K562 (cell line): Measurements from ENCODE around the gene PPP1R14B. TPM values are rescaled to one million over a fixed set of nuclear protein-coding genes. Genes with fewer than 3 reads are reported as not detected.
A peak's percentile ranks its signal among the peaks of the same experiment; 100 is the strongest.

Source experiments
- BCLAF1 ChIP-seq, 2 experiments: fragments of 450-650 bp in 1 of 2; IDR thresholded peaks; 2 replicates each; pipeline ENCODE4 v1.6.1; 2011 to 2017; ENCODE audit warnings: low read depth in 2 of 2, antibody characterized with exemption in 1 of 2, borderline replicate concordance in 1 of 2, low read length in 1 of 2, mild to moderate bottlenecking in 1 of 2, mixed read lengths in 1 of 2; ENCODE audit not compliant: control insufficient read depth in 1 of 2
- BHLHE40 ChIP-seq: IDR thresholded peaks from 2 replicates; pipeline ENCODE4 v1.6.1; 2011; ENCODE audit warnings: low read length, improper control_type of control experiment
- HDAC1 ChIP-seq, 2 experiments: fragments of 450-650 bp; IDR thresholded peaks; 2 replicates each; pipeline ENCODE4 v1.6.1; 2016 to 2017; ENCODE audit warnings: inconsistent platforms in 1 of 2, mild to moderate bottlenecking in 1 of 2, moderate library complexity in 1 of 2
- ID3 ChIP-seq, 2 experiments: fragments of 250-450 bp in 1 of 2; fragments of 450-650 bp in 1 of 2; sonication (Bioruptor Pico) in 1 of 2; IDR thresholded peaks; 2 replicates each; pipeline versions ENCODE4 v1.6.1 to v1.8.0; 2016 to 2021; ENCODE audit warnings: mild to moderate bottlenecking in 2 of 2, moderate library complexity in 2 of 2, missing compliant biosample characterization in 1 of 2, missing genetic modification characterization in 1 of 2
- MEF2D ChIP-seq: conservative IDR thresholded peaks from 2 replicates; pipeline ENCODE4 v1.6.1; 2016; ENCODE audit warnings: low read depth, missing genetic modification characterization, missing compliant biosample characterization
- OTX1 ChIP-seq: fragments of 450-650 bp; formaldehyde crosslinking; IDR thresholded peaks from 2 replicates; pipeline ENCODE4 v1.4.0; 2022; ENCODE audit warnings: mild to moderate bottlenecking
- ZBTB33 ChIP-seq: sonication (generic); formaldehyde crosslinking; IDR thresholded peaks from 2 replicates; pipeline ENCODE4 v1.8.1; 2023; ENCODE audit warnings: mild to moderate bottlenecking, missing genetic modification reagents
- polyA plus RNA-seq, 8 experiments: library from polyadenylated mRNA; depleted of rRNA in 4 of 8; stranded (reverse) in 5 of 8; unstranded in 3 of 8; fragments of >200 nt; fragmentation: Nextera tagmentation in 2 of 8; fragmentation: Illumina TruSeq in 1 of 8; extraction: Ambion mirVana in 2 of 8; extraction: Trizol in 1 of 8; gene quantifications; 2 replicates each; pipeline versions ENCODE4 v1.2.1 to v1.2.3, GENCODE V29; 2011 to 2014; ENCODE audit warnings: inconsistent platforms in 1 of 8, missing spikeins in 1 of 8
- total RNA-seq, 7 experiments: library from RNA; depleted of rRNA in 6 of 7; stranded (reverse); fragments of >200 nt in 6 of 7; fragmentation: Illumina TruSeq in 2 of 7; extraction: Trizol in 2 of 7; gene quantifications; 2 replicates each; pipeline versions ENCODE4 v1.2.1 to v1.2.3, GENCODE V29; 2011 to 2021; ENCODE audit warnings: low replicate concordance in 1 of 7
- TF ChIP-seq, protein P1 (sequence below): sonication (generic); formaldehyde crosslinking; IDR thresholded peaks from 2 replicates; pipeline ENCODE4 v1.8.0; 2022; ENCODE audit warnings: mild to moderate bottlenecking, missing genetic modification reagents
- TF ChIP-seq, protein P2 (sequence below): fragments of 250-450 bp; sonication (Bioruptor Pico); IDR thresholded peaks from 2 replicates; pipeline ENCODE4 v1.4.0; 2020; ENCODE audit warnings: mild to moderate bottlenecking
- TF ChIP-seq, protein P3 (sequence below): fragments of 450-650 bp; IDR thresholded peaks from 2 replicates; pipeline ENCODE4 v1.6.1; 2014; ENCODE audit warnings: low read depth, mild to moderate bottlenecking, moderate library complexity, borderline replicate concordance

Gene PPP1R14B
- total and polyA plus RNA-seq, 9 of the 15 experiments (the other 6 are each of a cell fraction or from before 2014, with no cell fraction given), result 7.7 to 566 (median 212) TPM

GRCh38 chr11:64246871-64247728, at the start of gene PPP1R14B (continued):
- TF ChIP-seq, protein P1, sequence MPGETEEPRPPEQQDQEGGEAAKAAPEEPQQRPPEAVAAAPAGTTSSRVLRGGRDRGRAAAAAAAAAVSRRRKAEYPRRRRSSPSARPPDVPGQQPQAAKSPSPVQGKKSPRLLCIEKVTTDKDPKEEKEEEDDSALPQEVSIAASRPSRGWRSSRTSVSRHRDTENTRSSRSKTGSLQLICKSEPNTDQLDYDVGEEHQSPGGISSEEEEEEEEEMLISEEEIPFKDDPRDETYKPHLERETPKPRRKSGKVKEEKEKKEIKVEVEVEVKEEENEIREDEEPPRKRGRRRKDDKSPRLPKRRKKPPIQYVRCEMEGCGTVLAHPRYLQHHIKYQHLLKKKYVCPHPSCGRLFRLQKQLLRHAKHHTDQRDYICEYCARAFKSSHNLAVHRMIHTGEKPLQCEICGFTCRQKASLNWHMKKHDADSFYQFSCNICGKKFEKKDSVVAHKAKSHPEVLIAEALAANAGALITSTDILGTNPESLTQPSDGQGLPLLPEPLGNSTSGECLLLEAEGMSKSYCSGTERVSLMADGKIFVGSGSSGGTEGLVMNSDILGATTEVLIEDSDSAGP (CRISPR knock-in tag), result peak; percentile 98
- TF ChIP-seq, protein P2, sequence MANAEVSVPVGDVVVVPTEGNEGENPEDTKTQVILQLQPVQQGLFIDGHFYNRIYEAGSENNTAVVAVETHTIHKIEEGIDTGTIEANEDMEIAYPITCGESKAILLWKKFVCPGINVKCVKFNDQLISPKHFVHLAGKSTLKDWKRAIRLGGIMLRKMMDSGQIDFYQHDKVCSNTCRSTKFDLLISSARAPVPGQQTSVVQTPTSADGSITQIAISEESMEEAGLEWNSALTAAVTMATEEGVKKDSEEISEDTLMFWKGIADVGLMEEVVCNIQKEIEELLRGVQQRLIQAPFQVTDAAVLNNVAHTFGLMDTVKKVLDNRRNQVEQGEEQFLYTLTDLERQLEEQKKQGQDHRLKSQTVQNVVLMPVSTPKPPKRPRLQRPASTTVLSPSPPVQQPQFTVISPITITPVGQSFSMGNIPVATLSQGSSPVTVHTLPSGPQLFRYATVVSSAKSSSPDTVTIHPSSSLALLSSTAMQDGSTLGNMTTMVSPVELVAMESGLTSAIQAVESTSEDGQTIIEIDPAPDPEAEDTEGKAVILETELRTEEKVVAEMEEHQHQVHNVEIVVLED, result 0 out of 2 replicates have a peak, but pooled peaks have one; percentile 28
- TF ChIP-seq ID3 (CRISPR knock-in tag; IDR thresholded peaks at IDR 0.05) (no peak), ID3 (tag; IDR thresholded peaks at IDR 0.05) (0 out of 2 replicates have a peak, but pooled peaks have one; percentile 70), MEF2D (tag) (no peak), OTX1 (no peak), ZBTB33 (CRISPR knock-in tag) (peak; percentile 42; the same call in 1 of the 2 replicates), HDAC1 (IDR thresholded peaks at IDR 0.05) (peak in 1 of 2 experiments; percentile 96; a peak in 2 of 4 replicates), BCLAF1 (IDR thresholded peaks at IDR 0.05; ENCODE audit: borderline replicate concordance in 1 of 2, control insufficient read depth in 1 of 2, low read depth in 2 of 2, low read length in 1 of 2) (peak in 1 of 2 experiments; percentile 76; a peak in 1 of 4 replicates), BHLHE40 (0 out of 2 replicates have a peak, but pooled peaks have one; percentile 19)
- TF ChIP-seq, protein P3, sequence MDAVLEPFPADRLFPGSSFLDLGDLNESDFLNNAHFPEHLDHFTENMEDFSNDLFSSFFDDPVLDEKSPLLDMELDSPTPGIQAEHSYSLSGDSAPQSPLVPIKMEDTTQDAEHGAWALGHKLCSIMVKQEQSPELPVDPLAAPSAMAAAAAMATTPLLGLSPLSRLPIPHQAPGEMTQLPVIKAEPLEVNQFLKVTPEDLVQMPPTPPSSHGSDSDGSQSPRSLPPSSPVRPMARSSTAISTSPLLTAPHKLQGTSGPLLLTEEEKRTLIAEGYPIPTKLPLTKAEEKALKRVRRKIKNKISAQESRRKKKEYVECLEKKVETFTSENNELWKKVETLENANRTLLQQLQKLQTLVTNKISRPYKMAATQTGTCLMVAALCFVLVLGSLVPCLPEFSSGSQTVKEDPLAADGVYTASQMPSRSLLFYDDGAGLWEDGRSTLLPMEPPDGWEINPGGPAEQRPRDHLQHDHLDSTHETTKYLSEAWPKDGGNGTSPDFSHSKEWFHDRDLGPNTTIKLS, result peak; percentile 92
